Stimulated activated CD4-positive, alpha-beta T cell treated with anti-CD3 and anti-CD28 coated beads, Interleukin-15, amount 100 ng/mL, for 1 hour (primary cell): Measurements from ENCODE around the gene MERTK.
"Not testable (repeated sequence)": the region's sequence is repeated elsewhere in the genome, so short reads cannot be mapped to it uniquely, and the experiment has no call there.

ENCODE experiments used
- DNase-seq, 2 donors: peaks; one replicate each; pipeline ENCODE4 v3.0.0-alpha.2; 2020; ENCODE audit warnings: low read depth in 1 of 2, low spot score in 1 of 2

MERTK gene

DNA sequence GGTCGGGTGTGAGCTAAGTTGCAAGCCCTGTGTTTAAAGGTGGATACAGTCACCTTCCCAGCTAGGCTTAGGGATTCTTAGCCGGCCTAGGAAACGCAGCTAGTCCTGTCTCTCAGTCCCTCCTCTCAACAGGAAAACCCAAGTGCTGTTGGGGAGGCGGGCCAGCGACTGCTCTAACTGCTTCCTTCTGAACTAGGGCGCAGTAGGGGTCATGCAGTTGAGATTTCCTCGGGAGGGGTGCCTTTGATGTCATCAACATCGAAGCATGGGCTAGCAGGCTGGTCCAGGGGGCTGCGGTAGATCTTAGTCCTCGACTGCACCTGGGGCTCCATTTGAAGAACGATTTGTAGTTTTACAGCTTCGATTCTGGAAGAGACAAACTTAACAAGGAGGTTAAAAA is 141.1 kb downstream of the MERTK start:
- not testable (repeated sequence) for DNase-seq

DNA sequence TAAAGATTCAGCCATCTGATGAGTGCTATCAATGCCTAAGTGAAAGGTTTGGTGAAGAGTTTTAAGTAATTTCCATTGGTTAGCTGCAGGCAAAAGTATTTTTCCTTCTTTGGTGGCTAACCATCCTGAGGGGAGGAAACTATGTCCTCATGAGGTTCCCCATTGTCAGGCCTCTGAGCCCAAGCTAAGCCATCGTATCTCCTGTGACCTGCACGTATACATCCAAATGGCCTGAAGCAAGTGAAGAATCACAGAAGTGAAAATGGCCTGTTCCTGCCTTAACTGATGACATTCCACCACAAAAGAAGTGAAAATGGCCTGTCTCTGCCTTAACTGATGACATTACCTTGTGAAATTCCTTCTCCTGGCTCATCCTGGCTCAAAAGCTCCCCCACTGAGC is 141.7 kb downstream of the MERTK start:
- DNase-seq: not testable (repeated sequence)

GRCh38 chr2:112041460-112041859 is 143.1 kb downstream of the MERTK start:
- not testable (repeated sequence) for DNase-seq

DNA sequence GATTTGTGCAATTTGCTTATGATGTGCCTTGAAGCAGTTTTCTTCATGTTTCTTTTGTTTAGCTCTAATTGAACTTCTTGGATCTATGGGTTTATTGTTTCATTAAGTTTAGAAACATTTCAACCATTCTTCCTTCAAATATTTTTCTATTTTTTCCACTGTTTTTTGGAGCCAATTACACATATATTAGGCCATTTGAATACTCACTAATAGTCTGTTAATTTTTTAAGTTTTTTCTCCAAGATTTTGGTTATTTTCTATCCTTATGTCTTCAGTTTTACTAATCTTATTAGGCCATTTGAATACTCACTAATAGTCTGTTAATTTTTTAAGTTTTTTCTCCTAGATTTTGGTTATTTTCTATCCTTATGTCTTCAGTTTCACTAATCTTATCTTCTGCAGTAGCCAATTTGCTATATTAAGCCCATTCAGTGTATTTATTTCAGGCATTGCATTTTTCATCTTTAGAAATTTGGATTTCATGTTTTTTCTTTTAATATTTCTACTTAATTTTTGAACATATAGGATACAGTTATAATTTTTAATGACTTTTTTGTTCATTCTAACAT is 147.1 kb downstream of the MERTK start:
- no peak for DNase-seq

DNA sequence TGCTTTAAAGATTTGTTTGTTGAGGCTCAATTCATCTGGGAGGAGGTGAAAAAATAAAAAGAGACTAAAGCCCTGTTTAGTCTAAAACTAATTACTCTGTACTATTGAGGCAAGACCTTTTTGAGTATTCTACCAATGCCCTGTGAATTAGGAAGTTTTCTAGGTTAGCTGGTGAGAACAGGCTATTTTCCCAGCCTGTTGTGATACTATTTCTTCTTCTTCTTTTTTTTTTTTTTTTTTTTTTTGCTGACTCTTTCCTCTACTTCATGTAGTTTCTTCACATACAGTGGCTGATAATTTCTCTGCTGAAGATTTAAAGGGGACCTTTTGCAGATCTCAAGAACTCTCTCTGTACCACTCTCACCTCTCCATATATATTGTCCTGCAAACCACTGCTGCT is 147.8 kb downstream of the MERTK start:
- DNase-seq: no peak

DNA sequence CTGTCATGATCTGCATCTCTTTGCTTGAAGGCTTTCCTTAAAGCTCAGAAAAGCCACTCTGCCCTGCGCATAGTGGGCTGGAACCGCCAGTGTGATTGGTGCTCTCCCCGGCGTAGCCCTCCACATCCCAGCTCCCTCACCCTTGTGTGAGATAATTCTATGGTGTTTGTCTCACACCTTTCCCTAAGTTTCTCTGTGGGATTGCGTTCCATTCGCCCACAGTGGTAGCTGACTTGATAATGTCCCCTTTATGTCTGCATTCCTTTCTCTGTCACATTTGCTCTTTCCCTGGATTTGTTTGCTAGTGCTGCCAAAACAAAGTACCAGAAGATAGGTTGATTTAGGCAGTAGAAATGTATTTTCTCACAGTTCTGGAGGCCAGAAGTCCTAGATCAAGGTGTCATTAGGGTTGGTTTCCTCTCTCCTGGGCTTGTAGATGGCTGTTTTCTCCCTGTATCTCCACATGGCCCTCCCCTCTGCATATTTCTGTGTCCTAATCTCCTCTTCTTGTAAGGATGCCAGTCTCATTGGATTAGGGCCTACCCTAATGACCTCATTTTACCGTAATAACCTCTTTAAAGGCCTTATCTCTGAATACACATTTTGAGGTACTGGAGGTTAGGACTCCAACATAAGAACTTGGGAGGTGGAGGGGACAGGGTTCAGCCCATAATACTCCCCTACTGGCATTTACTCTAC is 149.3 kb downstream of the MERTK start:
- no peak for DNase-seq

DNA sequence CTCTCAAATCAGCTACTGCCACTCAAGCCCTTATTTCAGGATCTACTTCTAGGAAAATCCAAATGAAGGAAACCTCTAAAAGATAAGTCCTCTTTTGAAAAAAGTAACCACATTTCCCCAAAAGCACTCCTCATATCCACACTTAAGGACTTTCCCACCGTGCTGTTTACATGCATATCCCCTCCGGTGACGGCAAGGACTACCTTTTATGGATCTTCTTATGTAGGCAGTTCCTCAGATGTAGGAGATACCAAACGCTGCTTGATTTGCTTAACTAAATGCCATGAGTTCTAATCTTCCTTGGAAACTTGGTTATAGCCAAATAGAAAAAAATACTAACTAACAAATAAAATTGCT is 149.8 kb downstream of the MERTK start:
- no peak for DNase-seq

DNA sequence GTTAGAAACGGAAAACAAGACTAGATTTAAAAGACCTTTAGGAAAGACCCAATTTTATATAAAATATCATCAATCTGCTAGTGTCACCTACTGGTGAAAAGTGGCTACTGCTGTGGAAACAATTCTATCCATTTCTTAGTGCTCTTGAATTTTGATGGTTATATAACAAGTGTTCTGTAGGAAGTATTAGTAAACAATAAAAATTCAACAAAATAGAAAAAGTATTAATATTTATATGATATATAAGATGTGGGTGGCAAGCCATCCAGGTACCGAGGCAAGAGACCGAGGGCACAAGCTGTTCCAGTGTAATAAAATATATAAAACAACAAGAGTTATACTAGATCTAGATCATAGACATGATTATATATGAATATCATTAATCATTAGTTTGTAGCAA is 150.5 kb downstream of the MERTK start:
- no peak for DNase-seq

GRCh38 chr2:112050316-112050715 is 151.9 kb downstream of the MERTK start:
- no peak for DNase-seq

DNA sequence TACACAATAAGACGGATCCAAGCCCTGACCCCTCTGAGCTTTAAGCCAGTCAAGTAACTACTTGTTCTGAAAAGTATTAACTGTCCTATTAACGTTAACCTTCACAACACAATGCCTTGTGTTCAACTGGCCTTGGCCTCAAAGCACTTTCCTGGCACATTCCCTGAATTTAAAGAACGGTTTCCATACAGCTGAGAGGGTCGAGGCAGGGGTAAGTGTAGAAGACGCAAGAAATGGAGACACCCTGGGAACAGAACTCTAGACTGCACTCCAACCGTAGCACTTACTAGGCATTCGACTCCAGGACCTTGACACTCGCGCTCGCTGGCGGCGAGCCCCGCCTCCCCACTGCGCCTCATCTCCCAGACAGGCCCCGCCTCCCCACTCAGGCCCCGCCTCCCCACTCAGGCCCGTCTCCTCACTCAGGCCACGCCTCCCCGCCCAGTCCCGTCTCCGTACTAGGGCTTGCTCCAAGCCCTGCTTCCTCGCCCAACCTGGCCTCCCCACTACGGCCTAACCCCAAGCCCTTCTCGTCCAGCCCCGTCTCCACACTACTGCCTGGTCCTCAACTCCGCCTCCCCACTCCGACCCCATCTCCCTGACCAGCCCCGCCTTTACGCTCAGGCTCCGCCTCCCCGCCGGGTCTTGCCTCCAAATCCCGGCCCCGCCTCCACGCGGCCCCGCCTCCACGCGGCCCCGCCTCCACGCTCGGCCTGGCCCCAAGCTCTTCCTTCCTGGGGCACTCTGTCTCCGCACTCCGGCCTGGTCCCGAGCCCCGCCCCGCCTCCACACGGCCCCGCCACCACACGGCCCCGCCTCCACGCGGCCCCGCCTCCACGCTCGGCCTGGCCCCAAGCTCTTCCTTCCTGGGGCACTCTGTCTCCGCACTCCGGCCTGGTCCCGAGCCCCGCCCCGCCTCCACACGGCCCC is 155.8 kb downstream of the MERTK start:
- DNase-seq: peak; percentile 95 to 98

DNA sequence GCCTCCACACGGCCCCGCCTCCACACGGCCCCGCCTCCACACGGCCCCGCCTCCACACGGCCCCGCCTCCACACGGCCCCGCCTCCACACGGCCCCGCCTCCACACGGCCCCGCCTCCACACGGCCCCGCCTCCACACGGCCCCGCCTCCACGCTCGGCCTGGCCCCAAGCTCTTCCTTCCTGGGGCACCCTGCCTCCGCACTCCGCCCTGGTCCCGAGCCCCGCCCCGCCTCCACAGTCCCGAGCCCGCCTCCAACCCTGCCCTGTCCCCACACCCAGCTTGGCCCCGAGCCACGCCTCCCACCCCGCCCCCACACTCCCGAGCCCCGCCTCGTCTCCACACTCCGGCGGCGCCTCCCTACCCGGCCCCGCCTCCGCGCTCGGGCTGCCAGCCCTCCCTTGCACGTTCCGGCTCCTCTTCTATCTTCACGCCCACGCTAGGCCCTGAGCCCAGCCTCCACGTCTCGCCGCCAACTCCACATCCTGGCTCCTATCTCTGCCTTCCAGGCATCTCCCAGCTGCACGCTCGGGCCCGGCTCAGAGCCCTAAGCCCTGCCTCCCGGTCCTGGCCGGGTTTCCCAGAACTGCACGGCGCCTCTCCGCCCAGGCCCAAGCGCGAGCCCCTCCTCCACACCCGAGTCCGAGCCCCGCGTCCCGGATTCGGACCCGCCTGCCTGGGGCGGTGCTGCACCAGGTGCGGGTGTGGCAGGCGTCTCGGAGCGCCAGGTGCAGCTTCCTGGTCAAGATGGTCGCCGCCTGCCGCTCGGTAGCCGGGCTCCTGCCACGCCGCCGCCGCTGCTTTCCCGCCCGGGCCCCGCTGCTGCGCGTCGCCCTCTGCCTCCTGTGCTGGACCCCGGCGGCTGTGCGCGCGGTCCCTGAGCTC is 156.7 kb downstream of the MERTK start, which contains the start of gene TMEM87B:
Gene TMEM87B (plus strand): TSS at position 423 of the 883 bp plus-strand sequence. CDS start 323 bp downstream, at position 746.
- peak; percentile 96 to 97 for DNase-seq

- DNase-seq: no peak
Observed at GRCh38 chr2:112055730-112056625, 157.6 kb downstream of the MERTK start.

- no peak for DNase-seq
Observed at GRCh38 chr2:112056626-112056987, 158.2 kb downstream of the MERTK start.

GRCh38 chr2:112059671-112060070 is 161.3 kb downstream of the MERTK start:
- DNase-seq: no peak

DNA sequence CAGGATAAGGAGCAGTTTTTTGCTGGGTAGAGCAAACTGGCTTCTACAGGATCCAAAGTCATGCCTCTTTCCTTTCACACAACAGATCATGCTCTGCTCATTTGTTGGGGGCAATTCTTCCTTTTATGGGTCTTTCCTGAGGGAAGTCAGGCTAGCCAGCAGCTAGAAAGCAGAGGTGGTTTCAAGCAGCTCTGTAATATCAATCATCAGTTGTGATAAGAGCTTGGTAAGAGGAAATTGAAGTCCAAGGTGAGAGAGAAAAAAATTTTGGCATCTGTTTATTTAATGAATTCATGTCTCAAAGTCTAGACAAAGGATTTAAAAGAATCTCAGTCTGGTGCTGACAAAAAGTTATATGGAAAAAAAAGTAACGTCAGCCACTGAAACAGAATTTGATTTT is 162.9 kb downstream of the MERTK start:
- no peak for DNase-seq

- no peak for DNase-seq
Observed at GRCh38 chr2:112061840-112062239, 163.4 kb downstream of the MERTK start.

DNA sequence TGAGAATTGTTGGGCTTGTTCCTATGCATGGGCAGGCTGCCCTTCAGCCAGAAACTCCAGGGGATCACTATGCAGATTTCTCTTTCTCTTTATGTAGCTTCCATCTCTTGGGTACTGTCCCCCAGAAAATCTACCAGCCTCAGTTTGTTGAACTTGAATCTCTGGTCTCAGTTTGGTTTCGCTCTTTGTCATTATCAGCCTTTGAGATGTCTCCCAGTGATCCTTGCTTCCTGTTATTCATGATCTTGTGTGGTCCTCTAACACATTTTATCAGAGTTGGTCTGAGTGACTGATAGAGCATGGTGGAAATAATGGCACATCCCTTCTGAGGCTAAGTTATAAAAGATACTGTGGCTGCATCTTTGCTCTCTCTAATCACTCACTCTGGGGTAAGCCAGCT is 164.5 kb downstream of the MERTK start:
- DNase-seq: no peak

DNA sequence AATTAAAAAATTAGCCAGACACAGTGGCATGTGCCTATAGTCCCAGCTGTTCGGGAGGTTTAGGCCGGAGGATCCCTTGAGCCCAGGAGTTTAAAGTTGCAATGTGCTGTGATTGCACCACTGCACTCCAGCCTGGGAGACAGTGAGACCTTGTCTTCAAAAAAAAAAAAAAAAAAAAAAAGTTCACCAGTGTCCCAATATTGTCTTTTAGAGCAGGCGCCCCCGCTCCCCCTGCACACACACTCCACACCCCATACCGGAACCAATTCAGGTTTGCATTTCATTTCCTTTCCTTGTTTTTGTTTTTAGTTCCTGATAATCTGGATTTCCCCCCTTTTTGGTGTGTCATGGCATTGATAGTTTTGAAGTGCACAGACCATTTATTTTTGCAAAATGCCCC is 167.1 kb downstream of the MERTK start:
- DNase-seq: no peak

GRCh38 chr2:112065966-112066365 is 167.6 kb downstream of the MERTK start:
- DNase-seq: no peak

DNA sequence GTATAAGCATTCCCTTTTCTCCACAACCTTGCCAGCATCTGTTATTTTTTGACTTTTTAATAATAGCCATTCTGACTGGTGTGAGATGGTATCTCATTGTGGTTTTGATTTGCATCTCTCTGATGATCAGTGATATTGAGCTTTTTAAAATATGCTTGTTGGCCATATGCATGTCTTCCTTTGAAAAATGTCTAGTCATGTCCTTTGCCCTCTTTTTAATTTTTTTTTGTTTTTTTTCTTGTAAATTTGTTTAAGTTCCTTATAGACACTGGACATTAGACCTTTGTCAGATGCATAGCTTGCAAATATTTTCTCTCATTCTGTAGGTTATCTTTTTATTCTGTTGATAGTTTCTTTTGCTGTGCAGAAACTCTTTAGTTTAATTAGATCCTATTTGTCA is 171.4 kb downstream of the MERTK start:
- DNase-seq: not testable (repeated sequence)
